ENCODE results near the gene CUL7. TPM values are rescaled to one million over a fixed set of nuclear protein-coding genes. Genes with fewer than 3 reads are reported as not detected.
A peak's percentile ranks its signal among the peaks of the same experiment; 100 is the strongest.

The CUL7 gene
- total RNA-seq, 4 donors from 2014 or later: 10.9 to 16.6 (median 13.5) TPM

DNA sequence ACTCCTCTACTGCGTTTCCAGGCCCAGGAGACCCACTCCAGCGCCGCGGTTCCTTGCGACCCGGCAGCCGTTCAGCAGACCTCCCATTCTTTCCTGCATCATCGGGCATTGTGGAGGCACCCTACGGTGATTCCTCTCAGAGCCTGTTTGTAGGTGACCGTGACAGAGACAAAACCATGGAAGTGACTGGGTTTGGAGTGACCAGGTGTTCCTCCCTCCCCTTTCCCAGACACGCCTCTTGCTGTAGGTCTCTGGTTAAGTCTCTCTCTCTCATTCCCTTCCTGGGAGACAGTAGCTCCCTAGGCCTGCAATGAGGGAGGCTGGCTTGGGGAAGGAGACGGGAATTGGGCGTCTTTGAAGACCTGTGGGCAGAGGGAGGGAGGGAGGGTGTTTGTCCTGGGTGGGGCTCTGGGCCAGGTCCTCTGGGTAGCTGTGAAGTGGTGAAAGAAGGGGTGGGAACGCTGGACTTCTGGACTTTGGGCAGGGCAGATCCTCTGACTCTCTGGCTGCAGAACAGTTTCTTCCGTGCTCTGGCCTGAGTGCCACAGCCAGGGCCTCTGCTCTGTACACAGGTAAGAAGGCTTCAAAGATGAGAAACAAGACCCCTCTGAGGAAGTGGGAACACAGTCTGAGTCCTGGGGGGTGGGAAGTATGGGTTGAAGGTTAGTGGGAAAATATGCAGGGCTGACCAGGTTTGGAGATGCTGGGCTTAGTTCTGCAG, 6.5 kb upstream of the CUL7 start:
- H3K9me3 ChIP-seq: no peaks in the 10 kb centered on the region
- H3K27ac ChIP-seq: peak overlapping the region; percentile 44 to 91 (median 88)
- H3K36me3 ChIP-seq: peaks cover 0 to 61% of the 10 kb centered on the region in 2 donors
- H3K27me3 ChIP-seq: no peaks in the 10 kb centered on the region
- WGBS, 2 donors (ENCODE audit: low coverage in 1 of 2): 0 to 6% methylated on average over 1 to 11 of the region's 15 CpGs
- peaks cover 0 to 35% (median 14%) of the 10 kb centered on the region in 3 donors for H3K4me1 ChIP-seq
- no peak for ATAC-seq
- H3K4me3 ChIP-seq: peak overlapping the region; percentile 66 to 85
- TF ChIP-seq POLR2A (IDR thresholded peaks at IDR 0.05): no peak
- TF ChIP-seq, protein P1, sequence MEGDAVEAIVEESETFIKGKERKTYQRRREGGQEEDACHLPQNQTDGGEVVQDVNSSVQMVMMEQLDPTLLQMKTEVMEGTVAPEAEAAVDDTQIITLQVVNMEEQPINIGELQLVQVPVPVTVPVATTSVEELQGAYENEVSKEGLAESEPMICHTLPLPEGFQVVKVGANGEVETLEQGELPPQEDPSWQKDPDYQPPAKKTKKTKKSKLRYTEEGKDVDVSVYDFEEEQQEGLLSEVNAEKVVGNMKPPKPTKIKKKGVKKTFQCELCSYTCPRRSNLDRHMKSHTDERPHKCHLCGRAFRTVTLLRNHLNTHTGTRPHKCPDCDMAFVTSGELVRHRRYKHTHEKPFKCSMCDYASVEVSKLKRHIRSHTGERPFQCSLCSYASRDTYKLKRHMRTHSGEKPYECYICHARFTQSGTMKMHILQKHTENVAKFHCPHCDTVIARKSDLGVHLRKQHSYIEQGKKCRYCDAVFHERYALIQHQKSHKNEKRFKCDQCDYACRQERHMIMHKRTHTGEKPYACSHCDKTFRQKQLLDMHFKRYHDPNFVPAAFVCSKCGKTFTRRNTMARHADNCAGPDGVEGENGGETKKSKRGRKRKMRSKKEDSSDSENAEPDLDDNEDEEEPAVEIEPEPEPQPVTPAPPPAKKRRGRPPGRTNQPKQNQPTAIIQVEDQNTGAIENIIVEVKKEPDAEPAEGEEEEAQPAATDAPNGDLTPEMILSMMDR (IDR thresholded peaks at IDR 0.05): no peak
- no peak for TF ChIP-seq EP300 (IDR thresholded peaks at IDR 0.05)
- no peak for TF ChIP-seq POLR2AphosphoS5 (IDR thresholded peaks at IDR 0.05)

- Histone ChIP-seq H3K4me1 (peaks cover 0 to 42% (median 16%) of the 10 kb centered on the region in 3 donors), H3K36me3 (peaks cover 0 to 57% of the 10 kb centered on the region in 2 donors), H3K27ac (peak within 1 kb of the TSS; percentile 60 to 91 (median 88)), H3K9me3 (no peaks in the 10 kb centered on the region), H3K4me3 (peak within 1 kb of the TSS; percentile 66 to 85), H3K27me3 (no peaks in the 10 kb centered on the region)
- TF ChIP-seq POLR2AphosphoS5 (IDR thresholded peaks at IDR 0.05) (peak; percentile 93), EP300 (IDR thresholded peaks at IDR 0.05) (no peak), POLR2A (IDR thresholded peaks at IDR 0.05) (peak; percentile 79 to 89)
- TF ChIP-seq, protein P1 (IDR thresholded peaks at IDR 0.05): no peak
- peak; percentile 97 for ATAC-seq
- 0 to 3% methylated on average over 1 to 6 of the region's 64 CpGs for WGBS, 2 donors (ENCODE audit: low coverage in 1 of 2)
Observed at GRCh38 chr6:43059168-43060033, 5.8 kb upstream of the CUL7 start, which contains the start of the genes KLC4 and MRPL2. TSS of gene KLC4 (plus strand) at chr6:43059631. CDS start at chr6:43061336, 1,705 bp downstream. TSS of gene MRPL2 (minus strand) at chr6:43059434. CDS start at chr6:43059381, 53 bp downstream.

- ATAC-seq: no peak
- H3K4me1 ChIP-seq: peaks cover 0 to 47% (median 19%) of the 10 kb centered on the region in 3 donors
- no peak for TF ChIP-seq POLR2AphosphoS5 (IDR thresholded peaks at IDR 0.05)
- TF ChIP-seq, protein P1 (IDR thresholded peaks at IDR 0.05): no peak
- TF ChIP-seq EP300 (IDR thresholded peaks at IDR 0.05): no peak
- TF ChIP-seq POLR2A (IDR thresholded peaks at IDR 0.05): no peak
- 83 to 100% methylated on average over 1 of the region's 1 CpG for WGBS, 2 donors (ENCODE audit: low coverage in 1 of 2)
- H3K27me3 ChIP-seq: no peaks in the 10 kb centered on the region
- H3K36me3 ChIP-seq: peaks cover 0 to 48% of the 10 kb centered on the region in 2 donors
- peak overlapping the region; percentile 66 to 85 for H3K4me3 ChIP-seq
- no peaks in the 10 kb centered on the region for H3K9me3 ChIP-seq
- peak overlapping the region; percentile 60 to 91 (median 88) for H3K27ac ChIP-seq
Observed at GRCh38 chr6:43058531-43058930, 4.9 kb upstream of the CUL7 start.

DNA sequence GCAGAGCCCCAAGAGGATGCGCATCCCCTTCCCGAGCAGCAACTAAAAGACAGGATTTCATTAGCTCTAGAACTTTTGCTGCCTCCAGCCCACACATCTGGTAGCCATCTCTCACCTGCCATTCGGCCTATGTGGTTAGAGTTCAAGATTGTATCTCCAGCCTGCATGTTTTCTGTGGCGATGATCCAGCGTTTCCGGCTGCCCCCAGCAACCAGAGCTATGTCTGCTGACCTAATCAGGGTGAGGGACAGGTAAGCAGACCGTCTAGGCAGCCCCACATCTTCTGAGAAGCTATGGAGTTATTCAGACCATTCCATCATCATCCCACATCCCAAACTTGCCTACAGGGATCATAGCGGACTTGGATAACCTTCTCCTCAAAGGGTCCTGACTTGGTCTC, 2.3 kb upstream of the CUL7 start:
- WGBS, 2 donors (ENCODE audit: low coverage in 1 of 2): 73 to 87% methylated on average over 2 to 7 of the region's 8 CpGs
- TF ChIP-seq POLR2AphosphoS5 (IDR thresholded peaks at IDR 0.05) (no peak), EP300 (IDR thresholded peaks at IDR 0.05) (no peak), POLR2A (IDR thresholded peaks at IDR 0.05) (no peak)
- TF ChIP-seq, protein P1 (IDR thresholded peaks at IDR 0.05): no peak
- Histone ChIP-seq H3K36me3 (peaks cover 0 to 36% of the 10 kb centered on the region in 2 donors), H3K27me3 (no peaks in the 10 kb centered on the region), H3K9me3 (no peaks in the 10 kb centered on the region), H3K4me3 (no peak overlapping the region), H3K4me1 (peaks cover 0 to 56% (median 22%) of the 10 kb centered on the region in 3 donors), H3K27ac (no peak overlapping the region)
- ATAC-seq: no peak
